NCI-H2081 treated with DMSO at 0.1 percent for 48 hours (cell line): ENCODE results near the gene MCTP1.

Source experiments
- DNase-seq: peaks from one replicate; lab custom pipeline; 2025; lab: John Stamatoyannopoulos, UW

MCTP1 gene

GRCh38 chr5:95284572-95285408 lies at the start of gene MCTP1:
TSS of gene MCTP1 (minus strand) at chr5:95285094.
- no peak for DNase-seq

GRCh38 chr5:95332158-95332557 lies 47.3 kb upstream of the MCTP1 start:
- DNase-seq = no peak

GRCh38 chr5:95331358-95331757 lies 46.5 kb upstream of the MCTP1 start:
- no peak for DNase-seq

- no peak for DNase-seq
These were observed 42.3 kb upstream of the MCTP1 start for GRCh38 chr5:95327211-95327610.

- no peak for DNase-seq
These were observed 32.8 kb upstream of the MCTP1 start for GRCh38 chr5:95317687-95318086.

GRCh38 chr5:95317085-95317484 lies 32.2 kb upstream of the MCTP1 start:
- DNase-seq = no peak

- no peak for DNase-seq
These were observed 19.8 kb upstream of the MCTP1 start for GRCh38 chr5:95304711-95305110.

- DNase-seq = no peak
These were observed 13.8 kb upstream of the MCTP1 start for GRCh38 chr5:95298651-95299050.

- no peak for DNase-seq
These were observed 11.4 kb upstream of the MCTP1 start for GRCh38 chr5:95296291-95296690.

- DNase-seq = no peak
These were observed 488 bp upstream of the MCTP1 start for GRCh38 chr5:95285409-95285755.

GRCh38 chr5:95283761-95284571 lies 928 bp downstream of the MCTP1 start:
- DNase-seq = no peak

GRCh38 chr5:95283022-95283615 lies 1.8 kb downstream of the MCTP1 start:
- DNase-seq = no peak

- DNase-seq = no peak
These were observed 3.7 kb downstream of the MCTP1 start for GRCh38 chr5:95281226-95281625.

GRCh38 chr5:95280401-95281095 lies 4.3 kb downstream of the MCTP1 start:
- no peak for DNase-seq

- no peak for DNase-seq
These were observed 10.9 kb downstream of the MCTP1 start for GRCh38 chr5:95274011-95274410.

GRCh38 chr5:95272316-95272929 lies 12.5 kb downstream of the MCTP1 start:
- no peak for DNase-seq

GRCh38 chr5:95262933-95263660 lies 21.8 kb downstream of the MCTP1 start:
- no peak for DNase-seq

GRCh38 chr5:95261437-95262175 lies 23.3 kb downstream of the MCTP1 start:
- DNase-seq = no peak

GRCh38 chr5:95256991-95257390 lies 27.9 kb downstream of the MCTP1 start:
- no peak for DNase-seq

GRCh38 chr5:95256446-95256845 lies 28.4 kb downstream of the MCTP1 start:
- no peak for DNase-seq
